ENCODE data around the gene SEMA5A.

SEMA5A gene

DNA sequence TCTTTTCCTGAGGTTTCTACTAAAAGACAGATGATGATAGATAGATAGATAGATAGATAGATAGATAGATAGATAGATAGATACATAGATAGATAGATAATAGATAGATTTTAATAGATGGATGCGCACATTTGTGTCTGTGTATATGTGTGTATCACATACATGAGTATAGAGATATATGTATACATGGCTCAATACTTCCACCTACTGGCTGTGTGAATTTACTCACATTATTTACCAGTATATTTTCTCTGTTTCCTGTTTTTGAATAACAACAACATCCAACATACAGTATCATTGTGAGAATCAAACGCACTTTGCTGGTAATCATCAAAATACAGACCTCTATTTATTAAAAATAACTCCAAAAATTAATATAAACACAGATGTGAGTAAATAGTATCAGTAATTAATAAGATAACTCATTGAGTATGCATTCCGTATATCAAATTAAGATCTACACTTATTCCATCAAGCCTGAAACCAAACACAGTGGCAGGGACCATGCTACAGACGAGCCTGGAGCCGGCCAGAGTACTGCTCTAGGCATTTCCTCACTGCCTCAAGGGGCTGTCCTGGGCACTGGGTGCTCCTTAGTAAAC lies 338.0 kb downstream of the SEMA5A start:
- no peaks in the 10 kb centered on the region for H3K36me3 ChIP-seq (replicated peaks; ENCODE audit: insufficient read depth, low read length)
- H3K9me3 ChIP-seq (replicated peaks; ENCODE audit: insufficient read depth, low read length): no peaks in the 10 kb centered on the region
- TF ChIP-seq EZH2 (optimal IDR thresholded peaks at IDR 0.05; ENCODE audit: low read depth, low read length): no peak
- TF ChIP-seq, protein P1, sequence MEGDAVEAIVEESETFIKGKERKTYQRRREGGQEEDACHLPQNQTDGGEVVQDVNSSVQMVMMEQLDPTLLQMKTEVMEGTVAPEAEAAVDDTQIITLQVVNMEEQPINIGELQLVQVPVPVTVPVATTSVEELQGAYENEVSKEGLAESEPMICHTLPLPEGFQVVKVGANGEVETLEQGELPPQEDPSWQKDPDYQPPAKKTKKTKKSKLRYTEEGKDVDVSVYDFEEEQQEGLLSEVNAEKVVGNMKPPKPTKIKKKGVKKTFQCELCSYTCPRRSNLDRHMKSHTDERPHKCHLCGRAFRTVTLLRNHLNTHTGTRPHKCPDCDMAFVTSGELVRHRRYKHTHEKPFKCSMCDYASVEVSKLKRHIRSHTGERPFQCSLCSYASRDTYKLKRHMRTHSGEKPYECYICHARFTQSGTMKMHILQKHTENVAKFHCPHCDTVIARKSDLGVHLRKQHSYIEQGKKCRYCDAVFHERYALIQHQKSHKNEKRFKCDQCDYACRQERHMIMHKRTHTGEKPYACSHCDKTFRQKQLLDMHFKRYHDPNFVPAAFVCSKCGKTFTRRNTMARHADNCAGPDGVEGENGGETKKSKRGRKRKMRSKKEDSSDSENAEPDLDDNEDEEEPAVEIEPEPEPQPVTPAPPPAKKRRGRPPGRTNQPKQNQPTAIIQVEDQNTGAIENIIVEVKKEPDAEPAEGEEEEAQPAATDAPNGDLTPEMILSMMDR (IDR thresholded peaks at IDR 0.05; ENCODE audit: low read length): peak; percentile 55
- H3K9me2 ChIP-seq (replicated peaks; ENCODE audit: insufficient read depth, low read length): no peaks in the 10 kb centered on the region
- no peaks in the 10 kb centered on the region for H3K27me3 ChIP-seq (replicated peaks; ENCODE audit: insufficient read depth, low read length)
- no peak overlapping the region for H3K4me2 ChIP-seq (ENCODE audit: low read depth, low read length)
- no peaks in the 10 kb centered on the region for H3F3A ChIP-seq (ENCODE audit: insufficient read depth, low read length)
- DNase-seq: peak; percentile 52
- no peak overlapping the region for H3K27ac ChIP-seq (ENCODE audit: low read length)
- no peaks in the 10 kb centered on the region for H4K20me1 ChIP-seq (ENCODE audit: insufficient read depth, low read length)
- no peak overlapping the region for H2AFZ ChIP-seq (ENCODE audit: low read length)
- no peak overlapping the region for H3K9ac ChIP-seq (ENCODE audit: low read length)
- peaks cover 4% of the 10 kb centered on the region; the same call in 1 of the 2 replicates for H3K4me1 ChIP-seq (ENCODE audit: low read length)
- H3K4me3 ChIP-seq (ENCODE audit: low read length): no peak overlapping the region
- H3K79me2 ChIP-seq (ENCODE audit: low read length): no peaks in the 10 kb centered on the region

DNA sequence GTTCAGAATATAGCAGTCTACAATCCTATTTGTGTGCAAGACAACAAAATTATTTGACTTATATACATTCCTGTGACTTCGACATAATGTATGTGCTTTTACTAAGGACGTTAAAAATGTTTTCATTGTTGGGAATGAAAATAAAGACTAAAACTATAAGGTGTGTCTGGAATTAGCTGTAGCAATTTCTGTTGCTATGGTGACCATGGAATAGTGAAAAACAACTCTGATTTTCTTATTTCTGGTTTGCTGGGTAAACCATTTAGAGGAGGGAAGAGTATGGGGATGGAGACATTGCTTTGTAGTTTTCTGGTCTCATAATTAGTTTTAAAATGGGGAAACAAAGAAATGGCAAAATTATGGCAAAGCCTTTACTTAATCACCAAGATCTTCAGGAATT lies 343.2 kb downstream of the SEMA5A start:
- no peaks in the 10 kb centered on the region for H3K36me3 ChIP-seq (replicated peaks; ENCODE audit: insufficient read depth, low read length)
- H3K9ac ChIP-seq (ENCODE audit: low read length): no peak overlapping the region
- H3K79me2 ChIP-seq (ENCODE audit: low read length): no peaks in the 10 kb centered on the region
- H3K9me3 ChIP-seq (replicated peaks; ENCODE audit: insufficient read depth, low read length): no peaks in the 10 kb centered on the region
- H3K27me3 ChIP-seq (replicated peaks; ENCODE audit: insufficient read depth, low read length): no peaks in the 10 kb centered on the region
- no peak overlapping the region for H3K4me3 ChIP-seq (ENCODE audit: low read length)
- H3K27ac ChIP-seq (ENCODE audit: low read length): no peak overlapping the region
- no peaks in the 10 kb centered on the region for H3K9me2 ChIP-seq (replicated peaks; ENCODE audit: insufficient read depth, low read length)
- 0 out of 2 replicates have a peak, but pooled peaks cover 4% of the 10 kb centered on the region for H3K4me1 ChIP-seq (ENCODE audit: low read length)
- no peak overlapping the region for H3K4me2 ChIP-seq (ENCODE audit: low read depth, low read length)
- DNase-seq: no peak
- H4K20me1 ChIP-seq (ENCODE audit: insufficient read depth, low read length): no peaks in the 10 kb centered on the region
- H2AFZ ChIP-seq (ENCODE audit: low read length): no peak overlapping the region
- H3F3A ChIP-seq (ENCODE audit: insufficient read depth, low read length): no peaks in the 10 kb centered on the region
- no peak for TF ChIP-seq EZH2 (optimal IDR thresholded peaks at IDR 0.05; ENCODE audit: low read depth, low read length)
- TF ChIP-seq, protein P1 (IDR thresholded peaks at IDR 0.05; ENCODE audit: low read length): no peak
- TF ChIP-seq EZH2phosphoT487 (IDR thresholded peaks at IDR 0.05; ENCODE audit: low read length): no peak

DNA sequence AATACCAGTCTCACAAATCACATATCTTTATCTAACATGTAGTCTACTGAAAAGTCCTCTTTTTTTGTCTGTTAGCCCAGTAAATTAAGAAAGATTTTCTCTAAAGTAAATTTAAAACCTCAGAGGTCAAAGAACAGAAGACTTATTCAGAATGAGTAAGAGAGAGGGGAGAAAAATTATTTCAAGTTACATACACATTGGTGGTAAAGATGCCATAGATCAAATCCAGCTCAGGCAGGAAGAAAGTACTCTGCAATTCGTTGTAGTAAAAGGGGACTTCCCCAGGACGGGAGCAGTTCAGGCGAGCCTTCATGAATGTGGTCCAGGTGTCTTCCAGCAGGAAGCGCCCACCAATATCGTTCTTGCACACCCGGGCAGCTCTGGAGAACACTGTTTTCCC lies 344.1 kb downstream of the SEMA5A start:
- no peak overlapping the region for H3K9ac ChIP-seq (ENCODE audit: low read length)
- TF ChIP-seq, protein P1 (IDR thresholded peaks at IDR 0.05; ENCODE audit: low read length): no peak
- no peak for TF ChIP-seq EZH2 (optimal IDR thresholded peaks at IDR 0.05; ENCODE audit: low read depth, low read length)
- no peak for TF ChIP-seq EZH2phosphoT487 (IDR thresholded peaks at IDR 0.05; ENCODE audit: low read length)
- H3K27ac ChIP-seq (ENCODE audit: low read length): no peak overlapping the region
- no peak overlapping the region for H3K4me2 ChIP-seq (ENCODE audit: low read depth, low read length)
- H3K79me2 ChIP-seq (ENCODE audit: low read length): no peaks in the 10 kb centered on the region
- no peaks in the 10 kb centered on the region for H3F3A ChIP-seq (ENCODE audit: insufficient read depth, low read length)
- H3K36me3 ChIP-seq (replicated peaks; ENCODE audit: insufficient read depth, low read length): no peaks in the 10 kb centered on the region
- no peak overlapping the region for H3K4me3 ChIP-seq (ENCODE audit: low read length)
- no peaks in the 10 kb centered on the region for H3K27me3 ChIP-seq (replicated peaks; ENCODE audit: insufficient read depth, low read length)
- DNase-seq: no peak
- H3K9me3 ChIP-seq (replicated peaks; ENCODE audit: insufficient read depth, low read length): no peaks in the 10 kb centered on the region
- no peaks in the 10 kb centered on the region for H4K20me1 ChIP-seq (ENCODE audit: insufficient read depth, low read length)
- H2AFZ ChIP-seq (ENCODE audit: low read length): no peak overlapping the region
- 0 out of 2 replicates have a peak, but pooled peaks cover 4% of the 10 kb centered on the region for H3K4me1 ChIP-seq (ENCODE audit: low read length)
- no peaks in the 10 kb centered on the region for H3K9me2 ChIP-seq (replicated peaks; ENCODE audit: insufficient read depth, low read length)

Data from MM.1S (cell line).